Measurements from ENCODE around the gene CCDC122. TPM values are rescaled to one million over a fixed set of nuclear protein-coding genes. Genes with fewer than 3 reads are reported as not detected.

Gene CCDC122
- total RNA-seq, 3 donors from 2014 or later (not counting 1 experiment from before 2014, with no cell fraction given) = 1.2 to 2.1 (median 1.6) TPM

- Histone ChIP-seq H3K9me3 (ENCODE audit: control insufficient read depth, insufficient read depth, low read length) (peaks cover 8% of the 10 kb centered on the region), H3K4me3 (ENCODE audit: low read length) (no peak overlapping the region), H3K4me1 (ENCODE audit: control insufficient read depth, insufficient read depth, low read length) (no peaks in the 10 kb centered on the region), H3K36me3 (ENCODE audit: control insufficient read depth, insufficient read depth, low read length) (no peaks in the 10 kb centered on the region), H3K27ac (ENCODE audit: low read length) (no peak overlapping the region), H3K27me3 (ENCODE audit: control insufficient read depth, insufficient read depth, low read length) (no peaks in the 10 kb centered on the region)
- no peak overlapping the region for H3K27ac Mint-ChIP-seq
- no peak for TF ChIP-seq CTCF (IDR thresholded peaks at IDR 0.05)
- H3K36me3 Mint-ChIP-seq = peaks cover 58% of the 10 kb centered on the region
- no peaks in the 10 kb centered on the region for H3K4me1 Mint-ChIP-seq
- H3K4me3 Mint-ChIP-seq = no peak overlapping the region
- 100% methylated on average over 1 of the region's 1 CpG for WGBS (ENCODE audit: insufficient coverage)
- DNase-seq (no peak), ATAC-seq (no peak)
- H3K9me3 Mint-ChIP-seq = peaks cover 12 to 24% of the 10 kb centered on the region in 2 donors
- intact Hi-C loops (cut with micrococcal nuclease) = no loop called here
- H3K27me3 Mint-ChIP-seq (ENCODE audit: low read depth in 2 of 2) = peaks cover 0 to 3% of the 10 kb centered on the region in 2 donors
Measured at GRCh38 chr13:43850873-43851272, 28.7 kb downstream of the CCDC122 start.

- DNase-seq (no peak), ATAC-seq (no peak)
- no peak overlapping the region for H3K4me3 Mint-ChIP-seq
- Histone ChIP-seq H3K4me3 (ENCODE audit: low read length) (no peak overlapping the region), H3K36me3 (ENCODE audit: control insufficient read depth, insufficient read depth, low read length) (no peaks in the 10 kb centered on the region), H3K4me1 (ENCODE audit: control insufficient read depth, insufficient read depth, low read length) (no peaks in the 10 kb centered on the region), H3K27ac (ENCODE audit: low read length) (no peak overlapping the region), H3K27me3 (ENCODE audit: control insufficient read depth, insufficient read depth, low read length) (no peaks in the 10 kb centered on the region), H3K9me3 (ENCODE audit: control insufficient read depth, insufficient read depth, low read length) (peaks cover 8% of the 10 kb centered on the region)
- H3K4me1 Mint-ChIP-seq = no peaks in the 10 kb centered on the region
- no peak overlapping the region for H3K27ac Mint-ChIP-seq
- intact Hi-C loops (cut with micrococcal nuclease) = no loop called here
- peaks cover 6 to 16% of the 10 kb centered on the region in 2 donors for H3K27me3 Mint-ChIP-seq (ENCODE audit: low read depth in 2 of 2)
- peaks cover 34% of the 10 kb centered on the region for H3K36me3 Mint-ChIP-seq
- peaks cover 8 to 20% of the 10 kb centered on the region in 2 donors for H3K9me3 Mint-ChIP-seq
- TF ChIP-seq CTCF (IDR thresholded peaks at IDR 0.05) = no peak
- 86% methylated on average over 1 of the region's 1 CpG for WGBS (ENCODE audit: insufficient coverage)
Measured at GRCh38 chr13:43848001-43848649, 31.4 kb downstream of the CCDC122 start.

GRCh38 chr13:43846496-43847158, 32.9 kb downstream of the CCDC122 start:
- peaks cover 19% of the 10 kb centered on the region for H3K36me3 Mint-ChIP-seq

More at GRCh38 chr13:43846496-43847158, 32.9 kb downstream of the CCDC122 start:
- Mint-ChIP-seq H3K27ac (no peak overlapping the region), H3K27me3 (ENCODE audit: low read depth in 2 of 2) (peaks cover 6 to 16% of the 10 kb centered on the region in 2 donors), H3K4me3 (no peak overlapping the region), H3K9me3 (peaks cover 2 to 11% of the 10 kb centered on the region in 2 donors), H3K4me1 (peaks cover 0 to 2% of the 10 kb centered on the region in 2 donors)
- no peak for DNase-seq
- ATAC-seq = no peak
- Histone ChIP-seq H3K36me3 (ENCODE audit: control insufficient read depth, insufficient read depth, low read length) (no peaks in the 10 kb centered on the region), H3K9me3 (ENCODE audit: control insufficient read depth, insufficient read depth, low read length) (peaks cover 5% of the 10 kb centered on the region), H3K4me1 (ENCODE audit: control insufficient read depth, insufficient read depth, low read length) (no peaks in the 10 kb centered on the region), H3K4me3 (ENCODE audit: low read length) (no peak overlapping the region), H3K27me3 (ENCODE audit: control insufficient read depth, insufficient read depth, low read length) (no peaks in the 10 kb centered on the region), H3K27ac (ENCODE audit: low read length) (no peak overlapping the region)
- WGBS (ENCODE audit: insufficient coverage) = 100% methylated on average over 1 of the region's 3 CpGs
- intact Hi-C loops (cut with micrococcal nuclease) = no loop called here
- TF ChIP-seq CTCF (IDR thresholded peaks at IDR 0.05) = no peak

All from natural killer cell (primary cell).